HG02588 (cell line): ENCODE measurements around the gene RNF130.

ENCODE experiments used
- ATAC-seq: cut with Tn5 transposase; IDR thresholded peaks from one replicate; pipeline ENCODE4 v1.9.1; 2021; ENCODE audit warnings: mild to moderate bottlenecking, moderate library complexity; ENCODE audit not compliant: unreplicated experiment

The RNF130 gene

DNA sequence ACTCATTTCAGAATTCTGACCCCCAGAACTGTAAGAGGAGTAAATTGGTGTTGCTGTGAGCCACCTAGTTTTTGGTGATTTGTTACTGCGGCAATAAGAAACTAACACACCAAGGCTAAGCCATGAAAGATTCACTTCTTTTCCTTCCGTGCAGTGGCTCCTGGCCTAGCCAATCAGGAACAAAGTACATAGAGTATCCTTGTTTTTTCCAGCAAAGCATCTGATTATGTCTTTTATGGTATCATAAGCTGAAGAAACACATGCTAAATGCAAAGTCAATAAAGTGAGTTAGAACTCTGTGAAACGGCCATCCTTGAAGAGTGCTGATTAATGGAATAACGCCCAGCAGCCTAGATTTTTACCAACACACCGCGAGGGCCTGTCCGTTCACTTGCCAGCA is 11.4 kb downstream of the RNF130 start:
- ATAC-seq, result no peak

DNA sequence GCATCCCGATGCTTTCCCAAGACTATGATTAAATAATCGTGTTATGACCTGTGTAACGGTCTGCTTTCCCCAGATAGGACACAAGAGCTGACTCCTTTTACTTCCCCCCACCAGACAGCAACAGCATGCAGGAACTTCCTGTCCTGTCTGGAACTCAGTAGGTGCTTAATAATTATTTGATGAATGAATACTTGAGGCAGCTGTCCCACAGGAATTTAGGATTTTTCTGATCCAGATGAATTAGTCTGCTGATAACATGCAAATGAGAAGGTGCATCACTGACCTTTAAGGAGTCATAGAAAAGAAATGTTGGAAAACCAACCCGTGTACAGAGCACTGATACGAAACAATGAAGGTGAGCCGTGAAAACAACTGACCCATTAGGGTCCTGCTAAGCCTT is 12.2 kb downstream of the RNF130 start:
- ATAC-seq, result no peak

DNA sequence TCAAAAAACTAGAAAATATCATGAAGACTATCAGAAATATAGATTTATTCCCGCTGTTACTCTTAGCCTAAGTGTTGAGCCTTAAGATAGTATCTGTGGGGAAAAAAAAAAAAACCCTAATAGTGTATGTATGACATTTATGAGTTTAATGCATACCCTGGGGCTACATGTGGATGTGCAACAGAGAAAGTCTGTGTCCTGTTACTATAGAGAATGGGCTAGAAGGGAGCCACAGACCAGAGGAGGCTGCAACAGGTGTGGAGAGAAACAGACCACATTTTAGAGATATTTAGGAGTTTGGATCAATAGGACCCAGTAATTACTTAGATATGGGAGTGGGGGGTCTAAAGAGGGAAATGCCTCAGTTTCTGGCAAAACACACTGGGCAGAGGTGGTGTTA is 15.4 kb downstream of the RNF130 start:
- ATAC-seq, result no peak

DNA sequence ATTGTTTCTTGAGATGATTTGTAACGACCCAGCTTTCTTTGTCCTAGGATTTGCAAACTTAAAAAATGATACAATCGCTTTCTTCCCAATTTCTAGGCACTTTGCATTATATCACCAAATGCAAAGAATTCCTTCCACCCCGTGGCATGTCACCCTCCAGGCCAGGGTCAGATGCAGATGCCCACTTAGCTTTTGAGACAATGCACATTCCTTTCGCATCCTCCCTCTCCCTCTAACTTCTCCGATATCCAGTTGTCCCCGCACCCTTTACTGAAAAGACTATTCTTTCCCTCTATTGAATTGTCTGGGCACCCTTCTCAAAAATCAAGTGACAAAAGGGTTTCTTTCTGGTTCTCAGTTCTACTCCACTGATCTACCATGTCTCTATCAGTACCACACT is 17.3 kb downstream of the RNF130 start:
- no peak for ATAC-seq

DNA sequence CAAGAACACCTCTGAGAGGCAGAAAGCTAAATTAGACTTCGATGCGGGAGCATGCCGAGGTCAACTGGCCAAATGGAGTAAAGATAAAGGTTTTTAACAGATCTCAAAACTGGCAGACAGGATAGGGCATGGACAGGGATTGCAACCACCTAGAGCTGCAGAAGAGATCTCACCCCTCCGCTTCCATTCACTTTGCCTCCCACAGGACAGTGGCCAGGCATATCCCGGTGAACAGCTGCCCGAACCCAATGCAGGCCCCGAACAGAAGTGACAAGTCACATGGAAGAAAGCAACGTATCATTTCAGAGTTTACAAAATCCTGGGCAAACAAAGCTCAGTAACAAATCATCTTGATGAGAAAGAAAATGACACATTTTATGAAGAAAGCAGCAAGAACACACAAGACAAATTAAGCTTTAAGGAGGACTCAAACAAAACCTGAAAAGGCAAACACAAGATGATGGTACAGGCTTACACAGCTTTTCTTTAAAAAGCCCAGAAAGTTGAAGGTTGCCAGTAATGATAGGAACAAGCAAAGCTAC is 18.4 kb downstream of the RNF130 start:
- ATAC-seq, result no peak

DNA sequence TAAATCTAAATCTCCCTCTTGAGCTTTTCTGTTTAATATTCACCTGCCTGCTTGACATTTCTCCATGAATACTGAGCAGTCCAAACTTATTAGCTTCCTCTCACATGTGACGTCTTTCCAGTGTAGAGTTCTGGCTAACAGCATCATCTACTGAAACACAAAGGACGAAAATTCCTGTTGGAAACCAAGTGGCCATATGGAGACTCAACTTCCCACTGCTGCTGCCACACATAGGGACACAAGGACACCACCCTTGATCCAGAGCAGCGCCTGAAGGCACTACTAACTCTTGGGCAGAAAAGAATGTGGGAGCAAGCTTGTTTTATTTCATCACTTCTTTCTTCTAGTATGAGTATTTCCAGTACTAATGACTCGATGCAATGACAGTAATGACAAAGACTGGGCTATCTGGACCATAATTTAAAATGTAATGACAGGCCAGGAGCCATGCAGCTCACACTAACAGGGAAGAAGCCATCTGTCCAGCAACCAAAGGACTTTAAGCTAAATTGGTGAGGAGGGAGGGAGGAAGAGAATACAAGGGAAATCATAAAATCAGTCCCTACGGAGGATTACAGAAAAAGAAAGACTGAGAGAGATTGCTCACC is 19.2 kb downstream of the RNF130 start:
- no peak for ATAC-seq

DNA sequence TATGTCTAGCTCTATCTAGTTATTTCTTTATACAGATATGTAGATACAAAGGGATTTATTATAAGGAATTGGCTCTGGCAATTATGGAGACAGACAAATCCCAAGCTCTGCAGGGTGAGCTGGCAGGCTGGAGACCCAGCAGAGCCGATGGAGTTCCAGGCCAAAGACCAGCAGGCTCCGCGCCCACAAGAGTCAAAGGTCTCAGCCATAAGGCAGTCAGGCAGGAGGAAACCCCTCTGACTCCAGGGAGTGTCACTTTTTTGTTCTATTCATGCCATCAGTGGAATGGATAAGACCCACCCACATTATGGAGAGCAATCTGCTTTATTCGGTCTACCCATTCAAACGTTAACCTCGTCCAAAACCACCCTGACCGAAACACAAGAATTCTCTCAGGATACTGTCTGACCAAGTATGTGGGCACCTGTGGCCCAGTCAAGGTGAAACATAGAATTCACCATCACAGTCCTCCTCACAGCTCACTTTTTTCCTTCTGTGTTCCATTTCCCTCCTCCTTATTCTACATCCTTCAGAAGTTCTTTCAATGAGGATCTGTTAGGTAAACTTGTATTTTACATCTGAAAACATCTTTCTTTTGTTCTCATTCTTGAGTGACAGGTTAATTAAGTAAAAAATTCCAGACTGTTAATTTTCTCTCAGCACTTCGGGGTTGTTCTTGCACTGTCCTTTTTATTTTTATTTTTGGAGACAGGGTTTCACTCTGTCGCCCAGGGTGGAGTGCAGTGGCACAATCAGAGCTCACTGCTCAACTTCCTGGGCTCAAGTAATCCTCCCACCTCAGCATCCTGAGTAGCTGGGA is 21.2 kb downstream of the RNF130 start:
- no peak for ATAC-seq

DNA sequence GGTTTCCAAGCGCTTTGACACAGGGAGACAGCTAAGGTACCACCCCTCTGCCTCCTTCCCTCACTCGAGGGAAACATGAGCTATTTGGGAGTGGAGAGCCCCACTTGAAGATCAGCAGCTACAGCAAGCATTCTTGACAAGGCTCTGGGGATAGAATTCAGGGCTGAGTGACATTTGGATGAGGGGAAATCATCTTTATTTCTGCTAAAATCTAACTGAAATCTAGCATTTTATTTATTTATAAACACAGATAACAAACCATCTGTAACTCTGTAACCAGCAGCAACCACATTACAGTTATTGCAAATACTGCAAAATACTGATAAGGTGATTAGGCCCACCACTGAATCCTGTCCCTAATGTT is 22.4 kb downstream of the RNF130 start:
- no peak for ATAC-seq

DNA sequence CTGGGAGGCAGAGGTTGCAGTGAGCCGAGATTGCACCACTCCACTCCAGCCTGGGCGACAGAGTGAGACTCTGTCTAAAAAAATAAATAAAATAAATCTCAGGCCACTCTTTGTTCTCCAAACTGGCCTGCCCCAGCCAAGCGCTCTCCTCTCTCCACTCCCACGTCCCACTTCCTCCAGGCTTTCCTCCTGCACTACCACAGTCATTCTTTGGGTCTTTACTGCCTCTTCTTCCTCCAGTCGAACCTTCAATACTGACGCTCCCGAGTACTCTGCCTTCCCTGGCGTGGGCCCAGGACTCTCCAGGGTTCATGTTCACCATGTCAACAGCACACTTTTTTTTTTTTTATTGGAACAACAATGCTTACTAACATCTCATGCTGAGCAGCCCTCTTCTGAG is 23.9 kb downstream of the RNF130 start:
- no peak for ATAC-seq

DNA sequence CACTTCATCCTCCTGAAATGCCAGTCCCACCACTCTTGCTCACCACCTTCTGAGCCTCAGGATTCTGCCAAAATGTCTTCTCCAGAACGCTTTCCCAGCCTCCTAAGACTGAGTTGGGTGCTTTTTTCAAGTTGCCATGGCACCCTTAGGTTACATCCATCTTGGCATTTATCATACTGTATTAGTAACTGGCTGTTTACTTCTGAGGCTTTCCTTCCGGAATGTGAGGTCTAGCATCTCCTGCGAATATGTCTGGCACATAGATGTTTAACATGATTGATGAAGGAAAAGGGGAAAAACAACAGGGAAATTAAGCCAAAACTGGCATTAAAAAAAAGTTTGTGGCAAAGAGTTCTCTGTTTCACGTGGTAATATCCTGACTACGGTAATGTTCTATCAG is 24.9 kb downstream of the RNF130 start:
- no peak for ATAC-seq

DNA sequence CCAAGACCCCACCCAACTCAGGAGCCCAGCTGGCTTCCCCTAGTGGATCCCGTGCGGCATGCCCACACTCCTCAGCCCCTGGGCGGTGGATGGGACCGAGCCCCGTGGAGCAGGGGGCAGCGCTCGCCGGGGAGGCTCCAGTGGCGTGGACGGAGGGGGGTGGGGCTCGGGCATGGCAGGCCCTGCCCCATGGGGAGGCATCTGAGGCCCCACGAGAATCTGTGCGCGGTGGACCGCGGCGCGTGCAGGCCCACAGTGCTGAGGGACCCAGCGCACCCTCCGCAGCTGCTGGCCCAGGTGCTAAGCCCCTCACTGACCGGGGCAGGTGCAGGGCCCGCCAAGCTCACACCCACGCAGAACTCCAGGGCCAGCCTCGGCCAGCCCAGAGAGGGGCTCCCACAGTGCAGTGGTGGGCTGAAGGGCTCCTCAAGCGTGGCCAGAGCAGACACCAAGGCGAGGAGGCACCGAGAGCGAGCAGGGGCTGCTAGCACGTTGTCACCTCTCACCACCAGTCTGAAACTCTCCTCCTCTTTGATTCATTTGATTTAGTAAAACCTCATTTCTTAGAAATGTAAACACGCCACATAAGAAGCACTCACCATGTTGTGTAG is 25.6 kb downstream of the RNF130 start:
- ATAC-seq, result no peak

DNA sequence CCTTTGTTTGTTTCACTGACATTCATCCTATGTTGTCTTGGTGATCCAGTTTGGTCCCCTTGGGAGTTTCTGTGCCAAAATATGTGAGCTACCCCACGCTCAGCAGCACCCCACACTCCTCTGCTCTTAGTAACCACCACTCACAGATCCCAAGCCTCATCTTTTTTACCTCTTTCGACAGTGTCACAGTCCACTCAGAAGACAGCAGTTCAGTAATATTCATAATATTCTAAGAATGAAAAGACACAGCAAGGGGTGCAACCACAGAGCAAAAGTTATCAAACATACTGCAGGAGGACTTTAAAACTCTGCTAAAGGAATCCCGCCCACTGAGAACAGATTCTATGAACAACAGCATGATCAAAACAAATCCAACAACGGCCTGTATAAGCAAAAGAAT is 28.2 kb downstream of the RNF130 start:
- ATAC-seq, result no peak

DNA sequence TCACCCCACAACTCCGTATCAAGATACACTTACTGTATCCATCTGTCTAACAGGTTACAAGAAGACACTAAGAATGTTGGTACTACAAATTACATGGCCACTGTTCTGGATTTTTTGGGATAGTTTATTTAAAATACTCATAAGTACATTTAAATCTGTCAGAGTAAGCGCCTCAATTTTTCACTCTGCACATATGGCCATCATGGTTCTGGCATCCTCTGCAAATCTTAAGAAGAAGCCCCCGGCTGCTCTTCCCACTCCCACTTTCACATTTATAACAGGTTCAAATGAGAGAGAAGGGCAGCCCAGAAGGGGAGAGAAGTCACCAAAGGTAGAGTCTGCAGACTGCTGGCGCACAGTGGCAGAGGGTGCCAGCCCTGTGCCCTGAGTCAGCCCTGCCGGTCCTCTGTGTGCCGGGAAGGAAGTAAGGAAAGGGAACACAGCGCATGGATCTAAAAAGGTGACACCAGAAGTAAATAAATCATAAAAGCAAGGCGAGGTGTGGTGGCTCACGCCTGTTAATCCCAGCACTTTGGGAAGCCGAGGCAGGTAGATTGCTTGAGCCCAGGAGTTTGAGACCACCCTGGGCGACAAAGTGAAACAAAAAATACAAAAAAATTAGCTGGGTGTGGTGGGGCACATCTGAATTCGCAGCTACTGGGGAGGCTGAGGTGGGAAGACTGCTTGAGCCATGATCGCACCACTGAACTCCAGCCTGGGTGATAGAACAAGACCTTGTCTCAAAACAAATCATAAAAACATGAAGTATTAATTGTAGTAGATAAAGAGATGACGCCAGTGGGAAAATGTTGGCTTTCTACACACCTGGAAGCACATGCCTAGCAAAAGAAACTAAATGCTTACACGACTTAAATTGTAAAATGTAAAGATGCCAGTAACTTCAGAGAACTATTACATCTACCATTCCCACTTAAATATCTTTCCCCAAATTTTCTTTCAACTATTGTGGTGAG is 30.0 kb downstream of the RNF130 start:
- ATAC-seq, result no peak

DNA sequence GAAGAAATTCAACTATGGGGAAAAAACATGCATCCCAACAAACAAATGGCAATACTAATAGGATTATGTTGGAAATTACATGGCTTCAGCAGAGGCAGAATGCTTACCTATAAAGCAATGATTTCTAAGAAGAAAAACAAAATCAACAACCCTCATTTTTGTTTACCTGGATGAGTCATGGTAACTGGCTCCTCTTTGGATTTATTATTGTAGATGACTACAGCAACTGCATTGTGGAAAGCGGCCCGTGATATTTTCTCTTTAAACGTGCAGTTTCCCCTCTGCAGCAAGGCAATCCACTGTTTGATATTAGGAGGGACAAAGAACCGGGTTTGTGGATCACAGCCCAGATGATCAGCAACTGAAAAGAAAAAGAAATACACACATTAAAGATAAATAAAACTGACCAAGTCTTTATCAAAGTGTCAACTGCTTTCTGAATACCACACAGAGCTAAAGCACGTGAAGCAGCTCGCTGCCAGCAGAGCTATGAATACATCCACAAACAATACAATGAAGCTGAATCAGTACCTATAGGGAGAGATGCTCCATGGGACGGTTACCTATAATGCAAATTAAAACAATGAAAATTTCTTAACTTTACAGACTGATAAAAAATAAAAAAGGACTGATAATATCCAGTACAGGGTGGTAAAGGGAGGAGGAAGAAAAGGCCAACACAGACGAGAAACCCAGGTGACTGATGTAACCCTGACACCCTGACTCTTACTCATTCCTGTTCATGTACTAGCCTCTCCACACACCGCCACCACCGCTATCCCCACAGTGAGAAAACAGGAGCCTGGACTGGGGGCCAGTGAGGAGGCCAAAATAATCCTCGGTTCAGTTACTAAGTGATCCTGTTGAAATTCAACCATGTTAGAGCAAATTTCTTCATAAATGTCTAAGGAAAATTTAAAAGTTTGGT is 31.0 kb downstream of the RNF130 start:
- no peak for ATAC-seq

DNA sequence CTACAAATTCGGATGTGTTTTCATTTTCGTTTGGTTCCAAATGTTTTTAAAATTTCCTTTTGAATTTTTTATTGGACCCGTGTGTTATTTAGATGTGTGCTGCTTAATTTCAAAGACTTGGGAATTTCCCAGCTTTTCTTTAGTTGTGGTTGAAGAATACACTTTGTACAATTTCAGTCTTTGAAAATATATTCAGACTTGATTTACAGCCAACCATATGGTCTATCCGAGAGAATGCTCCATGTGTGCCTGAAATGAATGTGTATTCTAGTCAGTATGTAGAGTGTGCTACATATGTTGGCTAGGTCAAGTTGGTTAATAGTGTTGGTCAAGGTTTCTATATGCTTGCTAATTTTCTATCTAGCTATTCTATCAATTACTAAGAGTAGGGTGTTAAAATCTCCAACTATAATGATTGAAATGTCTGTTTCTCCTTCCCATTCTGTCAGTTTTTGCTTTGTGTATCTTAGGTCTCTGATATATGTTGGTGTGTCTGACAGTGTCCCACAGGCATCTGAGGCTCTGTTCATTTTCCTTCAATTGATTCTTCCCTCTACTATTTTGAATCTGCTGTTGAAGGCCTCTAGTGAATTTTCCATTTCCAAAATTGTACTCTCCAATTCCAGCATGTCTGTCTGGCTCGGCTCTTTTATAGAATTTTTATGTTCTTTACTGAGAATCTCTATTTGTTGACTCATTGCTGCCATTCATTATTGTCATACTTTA is 36.2 kb downstream of the RNF130 start:
- ATAC-seq, result no peak

DNA sequence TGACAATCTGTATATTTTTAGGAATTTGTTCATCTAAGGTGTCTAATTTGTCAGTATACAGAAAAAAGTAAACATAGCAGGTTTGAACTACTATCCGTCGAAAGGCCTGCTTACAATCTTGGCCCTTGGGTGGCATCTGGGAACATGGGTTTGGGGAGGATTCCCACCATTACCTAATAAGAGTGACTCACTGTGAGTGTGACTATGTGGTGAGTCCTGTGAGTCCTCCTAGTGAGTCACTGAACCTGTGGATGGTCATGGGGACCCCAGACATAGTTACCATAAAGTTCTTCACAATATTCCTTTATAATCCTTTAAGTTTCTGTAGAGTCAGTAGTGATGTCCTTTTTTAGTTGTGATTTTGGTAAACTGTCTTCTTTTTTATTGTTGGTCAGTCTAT is 37.0 kb downstream of the RNF130 start:
- no peak for ATAC-seq

DNA sequence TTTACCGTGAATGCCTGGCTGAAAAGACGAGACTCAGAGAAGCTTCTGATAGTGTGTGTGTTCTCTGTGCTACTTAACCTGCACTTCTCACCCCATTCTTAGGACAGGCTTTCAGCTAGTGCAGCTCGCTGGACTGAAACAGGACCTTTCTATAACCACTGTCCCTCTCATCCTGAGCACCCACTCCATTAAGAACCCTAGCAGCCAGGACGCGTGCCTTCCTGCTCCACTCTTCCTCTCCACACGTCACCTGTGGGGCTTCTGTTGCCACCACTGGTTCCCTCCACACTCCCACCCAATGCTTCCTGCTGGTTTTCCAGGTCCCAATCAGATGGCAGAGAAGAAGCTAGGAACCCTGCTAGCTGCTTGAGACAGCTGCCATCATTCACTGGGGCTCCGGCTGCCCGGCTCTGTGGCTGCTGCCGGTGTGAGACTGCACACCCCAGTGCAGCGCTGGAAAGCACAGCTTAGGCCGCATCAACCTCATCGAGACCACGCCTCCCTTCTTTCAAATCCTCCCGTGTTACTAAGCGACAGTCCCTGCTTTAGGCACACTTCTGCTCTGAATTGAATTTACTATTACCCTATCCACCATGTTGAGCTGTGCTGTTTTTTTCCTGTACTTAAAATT is 44.0 kb downstream of the RNF130 start:
- no peak for ATAC-seq

DNA sequence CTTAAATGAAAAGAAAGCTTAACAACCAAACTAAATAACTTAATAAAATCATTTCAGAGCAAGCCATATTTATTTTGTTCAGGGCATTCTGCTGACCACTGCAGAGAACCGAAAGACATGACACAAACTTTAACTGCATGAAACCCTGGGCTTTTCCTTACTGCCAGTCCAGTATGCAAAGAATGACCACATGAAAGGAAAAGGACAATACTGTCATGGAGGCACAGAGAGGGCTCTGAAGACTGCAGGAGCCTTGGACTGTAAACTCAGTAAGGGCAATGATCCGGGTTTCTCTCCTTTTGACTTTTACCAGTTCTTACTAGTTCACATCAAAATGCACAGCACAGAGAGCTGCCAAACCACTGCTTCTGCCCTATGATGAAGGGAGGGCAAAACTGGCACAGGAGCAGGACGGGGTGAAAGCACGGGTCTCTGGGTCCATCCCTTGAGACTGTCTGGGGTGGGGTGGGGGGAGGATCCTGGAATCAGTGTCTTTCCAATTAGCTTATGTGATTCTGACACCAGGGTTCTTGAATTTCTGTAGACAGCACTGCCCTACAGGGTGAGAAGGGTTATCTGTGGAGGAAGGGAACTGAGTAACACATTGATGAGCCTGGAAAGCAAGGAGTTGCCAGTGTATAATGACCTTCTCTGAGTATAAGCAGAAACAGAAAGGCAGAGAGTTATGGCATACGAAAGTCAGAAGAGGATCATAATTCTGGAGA is 44.7 kb downstream of the RNF130 start:
- ATAC-seq, result no peak
